Fibroblast of skin of right biceps (primary cell): ENCODE results near the gene SUPT3H.
"Not testable (repeated sequence)": the region's sequence is repeated elsewhere in the genome, so short reads cannot be mapped to it uniquely, and the experiment has no call there.

Source experiments
- DNase-seq: peaks from one replicate; pipeline ENCODE4 v3.0.0-alpha.2; 2013

SUPT3H gene

GRCh38 chr6:45104429-45104828, 273.3 kb downstream of the SUPT3H start:
- no peak for DNase-seq

GRCh38 chr6:45098256-45098655, 279.5 kb downstream of the SUPT3H start:
- no peak for DNase-seq

GRCh38 chr6:45094831-45095230, 282.9 kb downstream of the SUPT3H start:
- DNase-seq, result no peak

GRCh38 chr6:45092135-45092534, 285.6 kb downstream of the SUPT3H start:
- no peak for DNase-seq

- no peak for DNase-seq
These were observed 291.2 kb downstream of the SUPT3H start for GRCh38 chr6:45086360-45087084.

- DNase-seq, result peak; percentile 24
These were observed 293.5 kb downstream of the SUPT3H start for GRCh38 chr6:45084257-45084656.

- DNase-seq, result no peak
These were observed 295.6 kb downstream of the SUPT3H start for GRCh38 chr6:45082091-45082490.

GRCh38 chr6:45081634-45082033, 296.1 kb downstream of the SUPT3H start:
- DNase-seq, result no peak

GRCh38 chr6:45078432-45078831, 299.3 kb downstream of the SUPT3H start:
- no peak for DNase-seq

- peak; percentile 93 for DNase-seq
These were observed 301.4 kb downstream of the SUPT3H start for GRCh38 chr6:45076217-45076930.

GRCh38 chr6:45075246-45075645, 302.5 kb downstream of the SUPT3H start:
- DNase-seq, result peak; percentile 96

GRCh38 chr6:45074439-45074838, 303.3 kb downstream of the SUPT3H start:
- no peak for DNase-seq

GRCh38 chr6:45073771-45074170, 304.0 kb downstream of the SUPT3H start:
- no peak for DNase-seq

GRCh38 chr6:45072673-45073072, 305.1 kb downstream of the SUPT3H start:
- DNase-seq, result no peak

- no peak for DNase-seq
These were observed 305.7 kb downstream of the SUPT3H start for GRCh38 chr6:45072016-45072415.

GRCh38 chr6:45069091-45069490, 308.6 kb downstream of the SUPT3H start:
- no peak for DNase-seq

- not testable (repeated sequence) for DNase-seq
These were observed 310.3 kb downstream of the SUPT3H start for GRCh38 chr6:45067446-45067845.

GRCh38 chr6:45062659-45063058, 315.1 kb downstream of the SUPT3H start:
- not testable (repeated sequence) for DNase-seq

- DNase-seq, result no peak
These were observed 320.0 kb downstream of the SUPT3H start for GRCh38 chr6:45057711-45058110.

- no peak for DNase-seq
These were observed 323.1 kb downstream of the SUPT3H start for GRCh38 chr6:45054610-45055009.

- DNase-seq, result no peak
These were observed 325.4 kb downstream of the SUPT3H start for GRCh38 chr6:45052325-45052724.

GRCh38 chr6:45049188-45049843, 328.4 kb downstream of the SUPT3H start:
- DNase-seq, result peak; percentile 30

- DNase-seq, result no peak
These were observed 330.2 kb downstream of the SUPT3H start for GRCh38 chr6:45047573-45047972.

GRCh38 chr6:45045253-45045601, 332.5 kb downstream of the SUPT3H start:
- DNase-seq, result peak; percentile 12
